Measurements from ENCODE around the gene SSBP3. TPM values are rescaled to one million over a fixed set of nuclear protein-coding genes. Genes with fewer than 3 reads are reported as not detected.

Gene SSBP3
- total RNA-seq, 1 donor from 2014 or later: 19.7 TPM

DNA sequence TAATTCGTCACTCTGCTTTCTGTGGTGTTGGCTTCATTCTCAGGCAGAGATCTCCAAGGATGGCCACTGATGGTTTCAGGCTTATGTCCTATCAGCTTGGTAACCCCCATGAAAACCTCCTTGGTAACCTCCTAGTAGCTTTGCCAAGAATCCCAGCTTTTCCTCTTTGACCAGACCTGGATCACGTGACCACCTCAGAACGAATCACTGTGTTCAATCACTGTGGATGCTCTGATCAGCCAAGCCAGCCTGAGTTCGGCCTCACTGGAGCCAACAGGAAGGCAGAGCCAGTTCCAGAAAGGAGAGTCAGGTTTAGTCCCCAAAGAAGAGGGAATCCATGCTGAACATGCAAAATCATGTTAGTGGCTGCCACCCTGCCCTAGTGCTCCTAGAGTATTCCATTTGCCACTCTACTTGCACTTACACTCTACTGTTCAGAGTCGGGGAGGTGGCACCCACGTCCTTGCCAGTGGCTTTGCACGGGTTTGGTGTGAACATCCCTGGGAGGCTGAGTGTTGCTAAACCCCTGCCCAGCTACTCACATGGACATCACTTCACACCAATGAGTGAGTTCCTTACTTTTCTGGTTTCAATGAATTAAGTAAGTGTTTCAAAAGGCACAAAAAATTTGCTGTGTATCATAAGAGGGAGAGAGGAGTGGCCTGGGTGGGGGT is 33.5 kb upstream of the SSBP3 start:
- TF ChIP-seq, protein P1, sequence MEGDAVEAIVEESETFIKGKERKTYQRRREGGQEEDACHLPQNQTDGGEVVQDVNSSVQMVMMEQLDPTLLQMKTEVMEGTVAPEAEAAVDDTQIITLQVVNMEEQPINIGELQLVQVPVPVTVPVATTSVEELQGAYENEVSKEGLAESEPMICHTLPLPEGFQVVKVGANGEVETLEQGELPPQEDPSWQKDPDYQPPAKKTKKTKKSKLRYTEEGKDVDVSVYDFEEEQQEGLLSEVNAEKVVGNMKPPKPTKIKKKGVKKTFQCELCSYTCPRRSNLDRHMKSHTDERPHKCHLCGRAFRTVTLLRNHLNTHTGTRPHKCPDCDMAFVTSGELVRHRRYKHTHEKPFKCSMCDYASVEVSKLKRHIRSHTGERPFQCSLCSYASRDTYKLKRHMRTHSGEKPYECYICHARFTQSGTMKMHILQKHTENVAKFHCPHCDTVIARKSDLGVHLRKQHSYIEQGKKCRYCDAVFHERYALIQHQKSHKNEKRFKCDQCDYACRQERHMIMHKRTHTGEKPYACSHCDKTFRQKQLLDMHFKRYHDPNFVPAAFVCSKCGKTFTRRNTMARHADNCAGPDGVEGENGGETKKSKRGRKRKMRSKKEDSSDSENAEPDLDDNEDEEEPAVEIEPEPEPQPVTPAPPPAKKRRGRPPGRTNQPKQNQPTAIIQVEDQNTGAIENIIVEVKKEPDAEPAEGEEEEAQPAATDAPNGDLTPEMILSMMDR (IDR thresholded peaks at IDR 0.05; ENCODE audit: insufficient read depth, low read length, poor library complexity, severe bottlenecking): no peak
- Histone ChIP-seq H3K27me3 (ENCODE audit: control insufficient read depth, insufficient read depth, low read length) (no peaks in the 10 kb centered on the region), H3K36me3 (ENCODE audit: control insufficient read depth, insufficient read depth, low read length) (no peaks in the 10 kb centered on the region), H3K4me3 (ENCODE audit: low read depth, low read length) (no peak overlapping the region)
- no peak for DNase-seq (ENCODE audit: low read depth)

DNA sequence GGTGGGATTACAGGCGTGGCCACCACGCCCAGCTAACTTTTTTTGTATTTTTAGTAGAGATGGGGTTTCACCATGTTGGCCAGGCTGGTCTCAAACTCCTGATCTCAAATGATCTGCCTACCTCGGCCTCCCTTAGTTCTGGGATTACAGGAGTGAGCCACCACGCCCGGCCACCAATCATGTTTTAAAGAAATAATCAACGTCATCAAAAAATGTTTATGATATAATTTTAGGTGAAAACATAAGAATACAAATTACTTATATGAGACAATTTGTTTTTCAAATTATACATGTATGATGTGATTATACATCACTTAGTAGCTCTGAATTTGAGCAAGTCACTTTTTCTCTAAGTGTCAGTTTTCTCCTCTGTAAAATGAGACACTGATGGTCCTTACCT is 31.6 kb upstream of the SSBP3 start:
- Histone ChIP-seq H3K4me3 (ENCODE audit: low read depth, low read length) (no peak overlapping the region), H3K27me3 (ENCODE audit: control insufficient read depth, insufficient read depth, low read length) (no peaks in the 10 kb centered on the region), H3K36me3 (ENCODE audit: control insufficient read depth, insufficient read depth, low read length) (no peaks in the 10 kb centered on the region)
- TF ChIP-seq, protein P1 (IDR thresholded peaks at IDR 0.05; ENCODE audit: insufficient read depth, low read length, poor library complexity, severe bottlenecking): no peak
- no peak for DNase-seq (ENCODE audit: low read depth)

DNA sequence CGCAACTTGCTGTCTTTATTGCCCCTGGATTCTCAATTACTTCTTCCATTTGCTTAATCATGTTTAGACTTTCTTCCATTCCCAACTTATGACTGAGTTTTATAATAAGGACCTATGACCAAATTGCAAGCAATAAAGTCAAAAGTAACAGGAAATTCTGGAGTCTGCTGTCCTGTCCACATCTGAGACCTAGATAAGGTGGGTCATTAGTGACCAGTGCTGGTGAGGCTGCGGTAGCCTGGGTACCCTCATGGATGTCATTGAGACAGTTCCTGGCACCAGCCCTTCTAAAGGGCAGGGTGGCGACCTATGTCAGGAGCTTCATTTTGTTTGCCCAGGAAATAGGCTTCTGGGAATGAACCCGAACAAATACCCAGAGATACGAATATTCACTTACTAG is 30.6 kb upstream of the SSBP3 start:
- no peaks in the 10 kb centered on the region for H3K36me3 ChIP-seq (ENCODE audit: control insufficient read depth, insufficient read depth, low read length)
- TF ChIP-seq, protein P1 (IDR thresholded peaks at IDR 0.05; ENCODE audit: insufficient read depth, low read length, poor library complexity, severe bottlenecking): no peak
- no peak overlapping the region for H3K4me3 ChIP-seq (ENCODE audit: low read depth, low read length)
- no peaks in the 10 kb centered on the region for H3K27me3 ChIP-seq (ENCODE audit: control insufficient read depth, insufficient read depth, low read length)
- no peak for DNase-seq (ENCODE audit: low read depth)

DNA sequence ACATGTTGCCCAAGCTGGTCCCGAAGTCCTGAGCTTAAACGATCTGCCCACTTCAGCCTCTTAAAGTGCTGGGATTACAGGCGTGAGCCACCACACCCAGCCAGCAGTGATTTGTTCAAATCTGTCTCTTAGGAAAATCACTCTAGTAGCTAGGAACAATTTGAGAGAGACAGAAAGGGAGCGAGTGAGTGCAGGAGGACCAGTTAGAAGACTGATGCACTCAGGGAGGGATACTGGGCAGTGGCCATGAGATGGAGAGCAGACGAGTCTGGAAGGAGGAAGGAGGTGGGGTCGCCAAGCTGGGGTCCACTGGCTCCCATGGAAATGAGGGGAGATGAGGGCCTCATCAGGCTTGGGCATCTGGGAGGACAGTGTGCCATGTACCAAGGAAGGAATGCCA is 23.6 kb upstream of the SSBP3 start:
- Histone ChIP-seq H3K36me3 (ENCODE audit: control insufficient read depth, insufficient read depth, low read length) (no peaks in the 10 kb centered on the region), H3K4me3 (ENCODE audit: low read depth, low read length) (no peak overlapping the region), H3K27me3 (ENCODE audit: control insufficient read depth, insufficient read depth, low read length) (peaks cover 2% of the 10 kb centered on the region)
- no peak for DNase-seq (ENCODE audit: low read depth)
- TF ChIP-seq, protein P1 (IDR thresholded peaks at IDR 0.05; ENCODE audit: insufficient read depth, low read length, poor library complexity, severe bottlenecking): no peak

DNA sequence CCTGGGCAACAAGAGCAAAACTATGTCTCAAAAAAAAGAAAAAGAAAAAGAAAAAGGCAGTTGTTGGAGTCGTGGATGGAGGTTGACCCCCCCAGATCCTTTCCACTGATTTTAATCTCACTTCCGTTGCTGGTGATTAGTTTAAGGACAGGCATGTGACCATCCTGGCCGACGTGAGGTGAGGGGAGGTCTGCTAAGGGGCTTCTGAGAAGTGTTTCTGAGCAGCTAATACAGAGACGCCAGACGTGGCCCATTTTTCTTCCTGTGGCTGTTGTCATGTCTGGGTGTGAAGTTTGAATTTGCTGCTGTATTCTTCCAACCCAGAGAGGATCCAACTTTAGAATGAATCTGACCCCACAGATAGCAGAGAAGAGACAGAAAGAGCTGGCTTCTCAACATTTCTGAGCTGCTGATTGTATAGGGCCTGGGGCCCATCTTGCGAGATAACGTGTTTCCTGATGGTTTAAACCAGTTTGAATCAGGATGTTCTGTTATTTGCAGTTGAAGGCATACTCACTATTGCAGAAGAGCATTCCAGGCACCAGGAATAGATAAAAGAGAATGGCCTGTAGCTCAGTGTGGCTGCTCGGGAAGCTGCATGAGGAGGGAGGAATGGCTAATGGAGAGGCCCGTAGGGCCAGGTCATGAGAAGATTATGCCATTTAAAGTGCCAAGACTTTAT is 22.8 kb upstream of the SSBP3 start:
- DNase-seq (ENCODE audit: low read depth): no peak
- Histone ChIP-seq H3K4me3 (ENCODE audit: low read depth, low read length) (no peak overlapping the region), H3K36me3 (ENCODE audit: control insufficient read depth, insufficient read depth, low read length) (no peaks in the 10 kb centered on the region), H3K27me3 (ENCODE audit: control insufficient read depth, insufficient read depth, low read length) (peaks cover 2% of the 10 kb centered on the region)
- TF ChIP-seq, protein P1 (IDR thresholded peaks at IDR 0.05; ENCODE audit: insufficient read depth, low read length, poor library complexity, severe bottlenecking): no peak

Data from kidney epithelial cell (primary cell).